NCI-H1417 treated with DMSO at 0.1 percent for 48 hours (cell line): ENCODE data around the gene MMRN1.

Experiments used
- DNase-seq: peaks from one replicate; lab custom pipeline; 2025; lab: John Stamatoyannopoulos, UW

Gene MMRN1

GRCh38 chr4:89906777-89907521 lies 12.3 kb downstream of the MMRN1 start:
- DNase-seq: no peak

- no peak for DNase-seq
Measured at GRCh38 chr4:89909889-89910288, 15.2 kb downstream of the MMRN1 start.

GRCh38 chr4:89913623-89914022 lies 19.0 kb downstream of the MMRN1 start:
- DNase-seq: no peak

DNA sequence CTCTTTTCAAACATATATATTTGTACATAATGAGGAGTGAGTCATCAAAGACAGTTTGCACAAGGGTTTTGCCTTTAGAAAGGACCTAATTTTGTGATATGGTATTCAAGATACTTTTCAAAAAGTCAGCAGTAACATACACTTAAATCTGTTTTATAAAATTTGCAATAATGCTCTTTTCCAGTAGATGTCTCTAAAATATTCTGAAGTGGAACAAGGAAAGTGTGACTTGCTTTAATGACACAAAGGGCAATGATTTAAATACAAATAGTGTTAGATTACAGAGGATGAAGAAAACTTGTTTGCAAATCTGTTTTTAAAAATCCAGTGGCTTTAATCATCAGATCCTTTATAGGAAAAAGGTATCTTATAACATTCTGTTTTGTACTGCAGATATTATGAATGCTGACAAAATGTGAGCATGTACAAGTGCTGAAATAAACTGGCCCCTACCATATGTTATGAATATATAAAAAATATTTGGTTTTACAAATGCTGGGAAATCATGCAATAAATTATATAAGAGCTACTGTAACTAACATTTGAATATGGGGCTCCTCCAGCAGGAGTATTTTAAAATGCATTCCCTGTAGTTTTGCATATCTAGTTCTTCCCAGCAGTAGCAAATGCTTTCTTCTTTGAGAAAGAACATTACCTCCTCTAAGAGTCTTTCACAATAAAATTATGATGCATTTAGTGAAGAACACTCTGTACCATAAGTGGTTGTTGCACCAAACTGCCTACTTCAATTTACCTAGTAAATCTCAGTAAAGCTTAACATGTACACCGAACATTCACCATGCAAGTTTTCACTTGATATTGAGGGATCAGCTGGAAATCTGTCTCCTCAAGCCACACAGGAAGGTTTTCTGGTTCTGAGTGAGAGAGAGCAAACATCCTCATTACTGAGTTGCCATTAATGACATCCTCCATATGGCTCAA lies 20.2 kb downstream of the MMRN1 start:
- DNase-seq: no peak

GRCh38 chr4:89915937-89916336 lies 21.3 kb downstream of the MMRN1 start:
- DNase-seq: no peak

GRCh38 chr4:89922848-89923416 lies 28.3 kb downstream of the MMRN1 start:
- no peak for DNase-seq

GRCh38 chr4:89928838-89929237 lies 34.2 kb downstream of the MMRN1 start:
- DNase-seq: no peak

DNA sequence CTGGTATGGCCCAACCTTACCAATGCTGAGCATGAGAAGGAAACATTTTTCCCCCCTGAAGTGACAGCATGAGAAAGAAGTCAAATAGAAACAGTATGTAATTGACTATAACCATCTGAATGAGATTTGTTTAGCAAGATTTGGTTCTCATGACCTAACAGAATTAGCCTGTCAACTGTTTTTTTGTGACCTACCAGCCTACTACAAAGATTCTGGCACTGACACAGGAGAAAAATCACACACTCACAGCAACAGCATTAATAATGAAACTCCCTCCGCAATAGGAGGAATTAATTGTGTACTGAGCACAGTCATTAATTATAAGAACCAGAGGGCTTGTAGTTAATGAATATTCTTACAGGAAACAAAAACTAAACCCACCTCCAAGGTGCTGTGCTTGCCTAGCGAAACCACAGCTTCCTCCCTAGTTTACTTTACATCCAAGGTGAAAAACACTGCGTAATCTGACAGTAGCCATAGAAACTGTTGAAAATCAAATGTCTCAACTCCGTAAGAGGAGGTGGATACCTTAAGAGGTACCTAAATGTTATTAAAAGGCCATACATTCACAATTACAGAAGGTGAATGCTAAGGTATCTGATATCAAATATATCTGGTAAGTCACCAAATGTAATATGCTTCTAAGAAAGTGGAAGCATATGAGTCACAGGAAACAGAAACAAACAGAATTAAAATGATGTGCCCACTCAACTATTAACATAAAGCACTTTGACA lies 34.9 kb downstream of the MMRN1 start:
- DNase-seq: no peak

DNA sequence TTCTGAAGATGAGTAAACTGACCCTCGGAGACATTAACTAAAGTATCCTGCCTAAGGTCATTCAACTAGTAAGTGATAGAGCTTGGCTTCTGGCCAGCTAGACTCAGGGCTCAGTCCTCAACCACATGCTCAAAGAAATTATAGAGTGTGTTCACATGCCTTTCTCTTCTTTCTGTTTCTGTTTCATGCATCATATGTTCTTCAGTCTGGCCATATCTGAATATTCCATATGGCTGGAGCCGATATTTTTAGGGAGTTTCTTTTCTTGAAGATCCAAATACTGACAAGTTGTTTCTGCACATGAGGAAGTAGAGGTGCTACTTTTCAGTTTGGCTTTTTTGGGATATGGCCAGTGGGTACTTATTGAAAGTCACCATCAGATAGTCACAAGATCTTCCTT lies 44.9 kb downstream of the MMRN1 start:
- no peak for DNase-seq

- DNase-seq: no peak
Measured at GRCh38 chr4:89939994-89940393, 45.3 kb downstream of the MMRN1 start.

- no peak for DNase-seq
Measured at GRCh38 chr4:89942811-89943210, 48.2 kb downstream of the MMRN1 start.

DNA sequence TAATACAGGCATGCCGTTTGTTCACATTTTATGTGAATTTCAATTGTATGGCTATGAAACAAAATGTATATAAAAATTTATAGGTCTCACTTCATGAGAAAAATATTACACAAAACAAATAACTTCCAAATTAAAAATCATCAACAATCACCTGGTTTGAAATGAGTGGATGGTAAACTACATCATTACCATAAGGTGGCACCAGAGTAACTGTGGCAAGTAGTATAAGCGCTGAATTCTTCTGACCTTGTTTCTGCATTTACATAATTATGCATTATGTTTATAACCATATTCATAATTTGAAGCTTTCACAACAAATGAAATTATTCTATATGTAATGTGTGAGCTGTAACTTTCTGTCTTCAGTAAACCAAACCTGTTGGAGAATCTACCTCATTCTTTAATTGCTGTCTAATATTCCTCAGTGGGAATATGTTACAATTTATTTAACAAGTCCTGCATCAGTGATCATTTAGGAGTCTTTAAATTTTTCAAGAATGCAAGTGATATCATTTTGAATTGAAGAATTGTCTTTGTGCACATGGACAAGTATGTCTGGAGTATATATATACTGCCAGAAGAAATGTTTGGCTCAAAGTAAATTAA lies 55.2 kb downstream of the MMRN1 start:
- DNase-seq: no peak

- no peak for DNase-seq
Measured at GRCh38 chr4:89952458-89952857, 57.8 kb downstream of the MMRN1 start.

- DNase-seq: no peak
Measured at GRCh38 chr4:89954906-89955695, 60.4 kb downstream of the MMRN1 start.

GRCh38 chr4:89957046-89957926 lies 62.6 kb downstream of the MMRN1 start:
- DNase-seq: no peak

GRCh38 chr4:89981789-89982334 lies 87.2 kb downstream of the MMRN1 start:
- no peak for DNase-seq

GRCh38 chr4:89988268-89988667 lies 93.6 kb downstream of the MMRN1 start:
- DNase-seq: no peak

DNA sequence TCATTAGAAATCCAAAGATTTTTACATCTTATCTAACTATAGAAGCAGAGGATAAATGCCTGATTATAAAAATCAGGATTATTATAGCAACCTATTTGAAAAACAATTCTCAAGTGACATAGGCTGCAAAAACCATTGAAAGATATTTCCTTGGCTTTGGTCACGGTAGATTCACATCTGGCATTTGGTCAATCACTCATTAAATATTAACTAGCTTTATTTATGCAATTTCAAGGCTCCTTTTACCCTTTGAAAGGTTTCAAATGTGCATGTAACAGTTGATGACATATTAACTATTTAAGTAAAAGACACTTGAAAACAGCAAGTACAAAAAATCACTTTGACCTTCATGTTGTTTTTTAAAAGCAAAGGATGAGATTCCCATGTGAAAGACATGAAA lies 98.1 kb downstream of the MMRN1 start:
- DNase-seq: no peak

- no peak for DNase-seq
Measured at GRCh38 chr4:89994176-89994873, 99.7 kb downstream of the MMRN1 start.
